HL-60 (cell line): Measurements from ENCODE around the gene NSRP1.

Experiments used
- DNase-seq, 2 experiments: peaks; one replicate each; pipeline ENCODE4 v3.0.0-alpha.2; 2010 to 2020; ENCODE audit warnings: low read depth in 1 of 2, low spot score in 1 of 2
- H3K27ac ChIP-seq: fragments of 250-450 bp; sonication (Bioruptor Pico); replicated peaks from 2 replicates; pipeline ENCODE4 v1.5.1; 2020; ENCODE audit warnings: mild to moderate bottlenecking, moderate library complexity
- H3K27me3 ChIP-seq: fragments of 250-450 bp; sonication (Bioruptor Pico); 2 replicates; pipeline ENCODE4 v1.5.1; 2021; ENCODE audit warnings: mild to moderate bottlenecking, moderate library complexity; ENCODE audit not compliant: insufficient read depth, poor library complexity, severe bottlenecking
- H3K4me3 ChIP-seq: replicated peaks from 2 replicates; pipeline ENCODE4 v1.5.1; 2011; ENCODE audit warnings: mild to moderate bottlenecking, control low read depth, low read length; ENCODE audit not compliant: insufficient read depth
- GABPA ChIP-seq: IDR thresholded peaks from 2 replicates; pipeline ENCODE4 v1.6.1; 2012; ENCODE audit warnings: low read depth
- POLR2AphosphoS5 ChIP-seq: IDR thresholded peaks from 2 replicates; pipeline ENCODE4 v1.6.1; 2012; ENCODE audit warnings: low read depth
- SPI1 ChIP-seq: IDR thresholded peaks from 2 replicates; pipeline ENCODE4 v1.6.1; 2012; ENCODE audit warnings: low read depth, mild to moderate bottlenecking, borderline replicate concordance
- TF ChIP-seq, protein P1 (sequence below): IDR thresholded peaks from 2 replicates; pipeline ENCODE4 v1.6.1; 2012; ENCODE audit warnings: low read depth; ENCODE audit not compliant: insufficient replicate concordance
- TF ChIP-seq, protein P2 (sequence below): IDR thresholded peaks from one replicate; pipeline ENCODE4 v1.5.1; 2011; ENCODE audit warnings: low read length, control low read depth, inconsistent platforms; ENCODE audit not compliant: insufficient read depth

The NSRP1 gene

GRCh38 chr17:30225919-30226553 is 109.4 kb downstream of the NSRP1 start:
- H3K27ac ChIP-seq: no peak overlapping the region
- TF ChIP-seq, protein P1, sequence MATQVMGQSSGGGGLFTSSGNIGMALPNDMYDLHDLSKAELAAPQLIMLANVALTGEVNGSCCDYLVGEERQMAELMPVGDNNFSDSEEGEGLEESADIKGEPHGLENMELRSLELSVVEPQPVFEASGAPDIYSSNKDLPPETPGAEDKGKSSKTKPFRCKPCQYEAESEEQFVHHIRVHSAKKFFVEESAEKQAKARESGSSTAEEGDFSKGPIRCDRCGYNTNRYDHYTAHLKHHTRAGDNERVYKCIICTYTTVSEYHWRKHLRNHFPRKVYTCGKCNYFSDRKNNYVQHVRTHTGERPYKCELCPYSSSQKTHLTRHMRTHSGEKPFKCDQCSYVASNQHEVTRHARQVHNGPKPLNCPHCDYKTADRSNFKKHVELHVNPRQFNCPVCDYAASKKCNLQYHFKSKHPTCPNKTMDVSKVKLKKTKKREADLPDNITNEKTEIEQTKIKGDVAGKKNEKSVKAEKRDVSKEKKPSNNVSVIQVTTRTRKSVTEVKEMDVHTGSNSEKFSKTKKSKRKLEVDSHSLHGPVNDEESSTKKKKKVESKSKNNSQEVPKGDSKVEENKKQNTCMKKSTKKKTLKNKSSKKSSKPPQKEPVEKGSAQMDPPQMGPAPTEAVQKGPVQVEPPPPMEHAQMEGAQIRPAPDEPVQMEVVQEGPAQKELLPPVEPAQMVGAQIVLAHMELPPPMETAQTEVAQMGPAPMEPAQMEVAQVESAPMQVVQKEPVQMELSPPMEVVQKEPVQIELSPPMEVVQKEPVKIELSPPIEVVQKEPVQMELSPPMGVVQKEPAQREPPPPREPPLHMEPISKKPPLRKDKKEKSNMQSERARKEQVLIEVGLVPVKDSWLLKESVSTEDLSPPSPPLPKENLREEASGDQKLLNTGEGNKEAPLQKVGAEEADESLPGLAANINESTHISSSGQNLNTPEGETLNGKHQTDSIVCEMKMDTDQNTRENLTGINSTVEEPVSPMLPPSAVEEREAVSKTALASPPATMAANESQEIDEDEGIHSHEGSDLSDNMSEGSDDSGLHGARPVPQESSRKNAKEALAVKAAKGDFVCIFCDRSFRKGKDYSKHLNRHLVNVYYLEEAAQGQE: no peak
- TF ChIP-seq, protein P2, sequence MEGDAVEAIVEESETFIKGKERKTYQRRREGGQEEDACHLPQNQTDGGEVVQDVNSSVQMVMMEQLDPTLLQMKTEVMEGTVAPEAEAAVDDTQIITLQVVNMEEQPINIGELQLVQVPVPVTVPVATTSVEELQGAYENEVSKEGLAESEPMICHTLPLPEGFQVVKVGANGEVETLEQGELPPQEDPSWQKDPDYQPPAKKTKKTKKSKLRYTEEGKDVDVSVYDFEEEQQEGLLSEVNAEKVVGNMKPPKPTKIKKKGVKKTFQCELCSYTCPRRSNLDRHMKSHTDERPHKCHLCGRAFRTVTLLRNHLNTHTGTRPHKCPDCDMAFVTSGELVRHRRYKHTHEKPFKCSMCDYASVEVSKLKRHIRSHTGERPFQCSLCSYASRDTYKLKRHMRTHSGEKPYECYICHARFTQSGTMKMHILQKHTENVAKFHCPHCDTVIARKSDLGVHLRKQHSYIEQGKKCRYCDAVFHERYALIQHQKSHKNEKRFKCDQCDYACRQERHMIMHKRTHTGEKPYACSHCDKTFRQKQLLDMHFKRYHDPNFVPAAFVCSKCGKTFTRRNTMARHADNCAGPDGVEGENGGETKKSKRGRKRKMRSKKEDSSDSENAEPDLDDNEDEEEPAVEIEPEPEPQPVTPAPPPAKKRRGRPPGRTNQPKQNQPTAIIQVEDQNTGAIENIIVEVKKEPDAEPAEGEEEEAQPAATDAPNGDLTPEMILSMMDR: no peak
- TF ChIP-seq GABPA (no peak), SPI1 (no peak), POLR2AphosphoS5 (no peak)

DNA sequence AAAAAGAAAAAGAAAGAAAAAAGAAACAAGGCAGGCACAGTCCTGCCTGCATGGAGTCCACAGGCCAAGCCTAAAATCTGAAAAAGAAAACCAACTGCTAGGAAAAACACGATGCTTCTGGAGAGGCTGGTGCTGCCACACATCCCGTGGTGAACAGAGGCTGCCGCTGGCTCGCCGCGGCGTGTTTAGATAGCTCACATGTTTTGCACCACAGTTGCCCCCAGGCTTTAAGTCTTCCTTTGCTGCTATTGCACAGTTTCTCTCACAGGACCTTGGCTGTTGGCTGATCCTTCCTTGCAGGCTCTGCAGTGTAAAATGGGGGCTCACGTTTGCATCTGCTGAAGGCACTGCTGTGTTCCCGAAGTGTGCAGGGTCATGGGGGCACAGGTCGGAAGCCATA is 110.3 kb downstream of the NSRP1 start:
- H3K4me3 ChIP-seq: no peak overlapping the region
- TF ChIP-seq, protein P2: no peak
- TF ChIP-seq SPI1 (no peak), GABPA (no peak), POLR2AphosphoS5 (no peak)
- TF ChIP-seq, protein P1: no peak
- no peaks in the 10 kb centered on the region for H3K27me3 ChIP-seq
- no peak for DNase-seq
- no peak overlapping the region for H3K27ac ChIP-seq

More at GRCh38 chr17:30225919-30226553, 109.4 kb downstream of the NSRP1 start:
- H3K4me3 ChIP-seq: no peak overlapping the region
- H3K27me3 ChIP-seq: no peaks in the 10 kb centered on the region
- DNase-seq: no peak

DNA sequence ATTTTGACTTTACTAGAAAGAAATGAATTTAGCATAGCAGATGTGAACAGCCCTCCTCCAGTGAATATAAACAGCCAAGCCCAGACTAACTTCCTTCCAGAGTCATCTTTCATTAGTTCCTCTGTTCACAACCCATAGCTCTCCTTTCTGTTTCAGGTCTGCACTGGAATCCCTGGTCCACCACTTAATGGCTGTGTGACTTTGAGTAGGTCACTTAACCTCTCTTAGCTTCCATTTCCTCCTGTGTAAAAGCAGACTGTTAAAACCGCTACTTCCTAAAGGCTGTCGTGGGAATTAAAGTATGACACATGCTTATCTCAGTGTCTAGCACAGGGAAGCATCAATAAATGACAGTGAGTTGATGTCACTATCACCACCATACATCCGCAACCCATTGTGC is 111.4 kb downstream of the NSRP1 start:
- Histone ChIP-seq H3K27me3 (no peaks in the 10 kb centered on the region), H3K27ac (no peak overlapping the region), H3K4me3 (no peak overlapping the region)
- TF ChIP-seq, protein P2: no peak
- TF ChIP-seq, protein P1: no peak
- TF ChIP-seq GABPA (no peak), SPI1 (no peak), POLR2AphosphoS5 (no peak)
- DNase-seq: no peak
